GM21737 (cell line): ENCODE measurements around the gene SERTAD1.
"Not testable (repeated sequence)": the region's sequence is repeated elsewhere in the genome, so short reads cannot be mapped to it uniquely, and the experiment has no call there.

Experiments used
- ATAC-seq: cut with Tn5 transposase; IDR thresholded peaks from one replicate; pipeline ENCODE4 v1.9.1; 2021; ENCODE audit warnings: mild to moderate bottlenecking, moderate library complexity; ENCODE audit not compliant: unreplicated experiment

Gene SERTAD1

GRCh38 chr19:40452016-40452415 is 26.2 kb upstream of the SERTAD1 start:
- no peak for ATAC-seq

- ATAC-seq: no peak
Observed at GRCh38 chr19:40450664-40451063, 24.9 kb upstream of the SERTAD1 start.

GRCh38 chr19:40449506-40449905 is 23.7 kb upstream of the SERTAD1 start:
- ATAC-seq: no peak

GRCh38 chr19:40446263-40446784 is 20.5 kb upstream of the SERTAD1 start:
- no peak for ATAC-seq

- no peak for ATAC-seq
Observed at GRCh38 chr19:40445780-40446262, 20.0 kb upstream of the SERTAD1 start.

- ATAC-seq: no peak
Observed at GRCh38 chr19:40444825-40445312, 19.1 kb upstream of the SERTAD1 start.

GRCh38 chr19:40444000-40444824 is 18.4 kb upstream of the SERTAD1 start, which contains the start of gene SERTAD3:
TSS of gene SERTAD3 (minus strand) at chr19:40444335. CDS start at chr19:40442080, 2,255 bp downstream.
- peak; percentile 64 for ATAC-seq

DNA sequence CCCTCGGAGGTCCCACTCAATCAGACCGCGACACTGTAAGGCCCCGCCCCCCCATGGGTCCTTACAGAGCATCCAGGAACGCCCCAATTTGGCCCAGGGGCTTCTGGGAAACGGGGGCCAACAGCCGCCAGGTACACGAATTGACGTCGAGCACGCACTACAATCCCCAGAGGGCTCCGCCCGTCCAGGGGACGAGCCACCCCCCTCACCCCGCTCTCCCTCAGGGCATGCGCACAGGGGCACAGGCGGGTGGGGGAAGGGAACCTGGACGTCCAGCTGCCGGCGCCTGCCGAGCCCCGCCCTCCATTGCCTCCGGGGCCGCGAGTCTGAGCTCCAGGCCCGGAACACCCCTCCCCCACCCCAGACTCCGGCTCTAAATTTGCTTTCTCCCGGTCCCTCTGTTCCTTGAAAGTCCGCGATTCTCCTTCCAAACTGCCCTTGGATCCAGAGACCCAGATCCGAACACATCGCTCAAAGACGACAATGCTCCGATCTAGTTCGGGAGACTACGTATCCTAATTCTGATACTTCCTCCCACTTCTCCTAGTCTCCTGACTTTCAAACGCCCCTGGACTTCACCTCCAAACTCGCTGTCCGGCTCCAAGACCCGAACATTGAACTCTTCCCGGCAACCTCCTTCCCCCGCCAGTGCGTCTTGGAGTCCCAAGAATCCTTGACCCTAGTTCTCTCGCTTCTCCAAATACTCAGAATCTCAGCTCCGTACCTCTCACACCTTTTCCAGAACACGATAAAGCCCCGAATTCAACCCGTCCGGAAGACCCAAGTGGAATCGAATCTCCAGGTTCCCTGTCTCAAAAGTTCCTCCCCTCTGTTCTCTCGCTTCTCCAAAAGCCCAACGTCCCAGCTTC is 17.6 kb upstream of the SERTAD1 start:
- peak; percentile 69 for ATAC-seq

- ATAC-seq: no peak
Observed at GRCh38 chr19:40442328-40443130, 16.7 kb upstream of the SERTAD1 start.

DNA sequence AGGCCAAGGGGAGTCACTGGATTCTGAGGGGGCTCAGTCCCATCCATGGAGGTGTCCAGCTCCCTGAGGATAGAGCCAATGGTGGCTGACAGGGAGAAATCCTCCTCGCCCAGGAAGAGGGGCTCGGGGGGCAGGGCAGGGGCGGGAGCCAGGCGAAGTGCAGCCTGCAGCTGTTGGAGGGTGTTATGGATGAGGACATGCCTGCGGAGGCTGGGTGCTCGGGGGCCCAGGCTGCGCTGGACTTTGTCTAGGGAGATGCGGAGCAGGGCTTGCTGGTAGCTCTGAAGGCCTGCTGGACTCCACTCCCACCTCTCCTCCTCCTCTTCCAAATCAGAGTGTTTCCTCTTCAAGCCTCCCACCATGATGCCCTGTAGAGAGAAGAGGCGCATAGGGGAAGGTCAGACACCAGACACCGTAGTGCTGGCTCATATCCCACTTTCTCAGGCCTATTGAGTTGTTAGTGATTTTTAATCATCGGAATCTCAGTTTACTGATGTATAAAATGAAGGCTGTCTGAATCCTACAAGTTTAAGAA is 16.0 kb upstream of the SERTAD1 start:
- no peak for ATAC-seq

- no peak for ATAC-seq
Observed at GRCh38 chr19:40438284-40438683, 12.5 kb upstream of the SERTAD1 start.

- peak; percentile 55 for ATAC-seq
Observed at GRCh38 chr19:40433391-40434216, 7.8 kb upstream of the SERTAD1 start.

DNA sequence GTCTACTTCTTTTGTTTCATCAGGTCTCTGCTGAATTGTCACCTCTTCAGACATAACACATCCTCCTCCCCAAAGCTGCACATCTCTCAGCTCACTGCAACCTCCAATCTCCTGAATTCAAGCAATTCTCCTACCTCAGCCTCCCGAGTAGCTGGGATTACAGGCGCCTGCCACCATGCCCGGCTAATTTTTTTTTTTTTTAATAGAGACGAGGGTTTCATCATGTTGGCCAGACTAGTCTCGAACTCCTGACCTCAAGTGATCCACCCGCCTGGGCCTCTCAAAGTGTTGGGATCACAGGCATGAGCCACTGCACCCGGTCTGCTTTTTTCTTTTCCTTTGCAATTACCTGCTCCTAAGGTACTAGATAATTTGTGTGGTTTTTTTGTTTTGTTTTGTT is 7.0 kb upstream of the SERTAD1 start:
- ATAC-seq: not testable (repeated sequence)

DNA sequence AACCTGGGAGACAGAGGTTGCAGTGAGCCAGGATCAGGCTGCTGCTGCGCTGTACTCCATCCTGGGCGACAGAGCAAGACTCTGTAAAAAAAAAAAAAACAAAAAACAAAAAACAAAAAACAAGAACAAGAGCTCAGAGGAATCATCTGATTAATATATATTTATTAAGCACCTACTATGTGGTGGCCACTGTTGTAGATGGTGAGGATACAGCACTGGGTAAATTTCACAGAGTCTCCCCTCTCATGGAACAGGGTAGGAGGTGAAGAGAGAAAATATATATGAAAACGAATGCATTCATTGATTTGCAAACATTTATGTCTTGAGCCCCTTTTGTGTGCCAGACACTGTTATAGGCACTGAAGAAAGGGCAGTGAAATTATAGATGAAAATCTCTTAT is 5.9 kb upstream of the SERTAD1 start:
- ATAC-seq: no peak

DNA sequence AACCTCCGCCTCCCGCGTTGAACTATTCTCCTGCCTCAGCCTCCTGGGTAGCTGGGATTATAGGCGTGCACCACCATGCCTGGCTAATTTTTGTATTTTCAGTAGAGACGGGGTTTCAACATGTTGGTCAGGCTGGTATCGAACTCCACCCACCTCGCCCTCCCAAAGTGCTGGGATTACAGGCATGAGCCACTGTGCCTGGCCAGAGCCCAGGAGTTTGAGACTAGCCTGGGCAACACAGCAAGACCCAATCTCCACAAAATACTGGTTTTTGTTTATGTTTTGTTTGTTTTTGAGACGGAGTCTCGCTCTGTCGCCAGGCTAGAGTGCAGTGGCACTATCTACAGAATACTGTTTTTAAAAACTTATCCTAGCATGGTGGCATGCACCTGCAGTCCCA is 4.5 kb upstream of the SERTAD1 start:
- ATAC-seq: not testable (repeated sequence)

DNA sequence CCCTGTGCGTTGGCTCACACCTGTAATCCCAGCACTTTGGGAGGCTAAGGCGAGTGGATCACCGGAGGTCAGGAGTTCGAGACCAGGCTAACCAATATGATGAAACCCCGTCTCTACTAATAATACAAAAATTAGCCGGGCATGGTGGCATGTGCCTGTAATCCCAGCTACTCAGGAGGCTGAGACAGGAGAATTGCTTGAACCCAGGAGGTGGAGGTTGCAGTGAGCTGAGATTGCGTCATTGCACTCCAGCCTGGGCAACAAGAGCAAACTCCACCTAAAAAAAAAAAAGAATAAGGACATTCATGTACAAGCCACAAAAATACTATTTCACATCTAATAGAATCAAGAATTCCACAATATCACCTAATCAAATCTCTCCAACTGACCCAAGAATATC is 2.4 kb upstream of the SERTAD1 start:
- not testable (repeated sequence) for ATAC-seq

GRCh38 chr19:40424637-40425449 is 949 bp downstream of the SERTAD1 start:
- ATAC-seq: peak; percentile 0

- no peak for ATAC-seq
Observed at GRCh38 chr19:40423938-40424337, 1.9 kb downstream of the SERTAD1 start.
